NCI-H345 treated with DMSO at 0.1 percent for 48 hours (cell line): Measurements from ENCODE around the gene MTHFD2L.
"Not testable (repeated sequence)": the region's sequence is repeated elsewhere in the genome, so short reads cannot be mapped to it uniquely, and the experiment has no call there.

ENCODE experiments used
- DNase-seq: peaks from one replicate; lab custom pipeline; 2025; ENCODE audit not compliant: unreplicated experiment; lab: John Stamatoyannopoulos, UW

Gene MTHFD2L

DNA sequence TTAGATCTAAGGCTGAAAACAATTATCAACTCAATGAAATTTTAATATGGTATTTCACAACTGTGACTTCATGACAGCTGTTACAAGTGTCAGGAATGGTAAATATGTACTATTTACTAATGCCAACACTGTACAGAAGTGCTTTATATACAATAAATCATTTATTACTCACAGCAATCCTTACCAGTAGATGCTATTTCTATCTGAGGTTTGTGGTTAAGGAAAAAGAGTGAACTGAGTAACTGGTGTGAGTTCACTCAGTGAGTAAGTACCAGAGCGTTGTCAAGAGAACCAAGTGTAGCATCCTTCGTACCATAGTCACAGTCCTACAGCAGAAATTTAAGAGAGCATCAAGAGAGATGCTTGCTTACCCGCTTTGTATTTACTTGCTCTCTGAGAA is 23.3 kb downstream of the MTHFD2L start:
- no peak for DNase-seq

DNA sequence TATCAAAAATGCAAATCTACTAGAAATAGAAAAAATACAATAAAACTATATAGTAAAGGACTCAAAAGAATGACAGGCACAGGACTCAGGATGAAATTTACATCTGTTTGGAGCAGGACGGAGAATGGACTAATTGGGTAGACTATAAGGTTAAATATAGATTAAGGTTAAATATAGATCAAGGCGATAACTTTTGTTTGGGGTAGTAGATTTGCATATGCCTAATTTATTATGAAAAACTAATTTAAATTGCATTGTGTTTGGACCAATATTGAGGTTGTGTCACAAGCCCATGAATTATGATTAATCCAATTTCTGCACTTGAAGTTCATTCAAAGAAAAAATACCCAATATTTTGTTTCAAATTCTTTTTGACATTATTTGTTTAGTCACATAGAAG is 31.0 kb downstream of the MTHFD2L start:
- no peak for DNase-seq

GRCh38 chr4:74189331-74190043 is 31.6 kb downstream of the MTHFD2L start:
- no peak for DNase-seq

GRCh38 chr4:74190332-74190731 is 32.4 kb downstream of the MTHFD2L start:
- no peak for DNase-seq

DNA sequence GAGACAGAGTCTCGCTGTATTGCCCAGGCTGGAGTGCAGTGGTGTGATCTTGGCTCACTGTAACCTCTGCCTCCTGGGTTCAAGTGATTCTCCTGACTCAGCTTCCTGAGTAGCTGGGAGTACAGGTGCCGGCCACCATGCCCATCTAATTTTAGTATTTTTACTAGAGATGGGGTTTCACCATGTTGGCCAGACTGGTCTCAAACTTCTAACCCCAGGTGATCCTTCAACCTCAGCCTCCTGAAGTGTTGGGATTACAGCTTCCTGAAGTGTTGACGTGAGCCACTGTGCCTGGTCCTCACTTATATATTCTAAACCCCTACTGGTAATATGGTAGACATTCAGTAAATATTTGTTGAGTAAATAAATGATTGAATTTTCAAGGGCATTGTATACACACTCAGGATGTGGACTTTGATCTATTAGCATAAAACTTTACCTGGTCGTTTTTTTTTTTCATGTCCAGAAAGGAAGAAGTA is 33.0 kb downstream of the MTHFD2L start:
- no peak for DNase-seq

- no peak for DNase-seq
Observed at GRCh38 chr4:74197080-74197479, 39.2 kb downstream of the MTHFD2L start.

GRCh38 chr4:74202062-74202586 is 44.2 kb downstream of the MTHFD2L start:
- DNase-seq = no peak

DNA sequence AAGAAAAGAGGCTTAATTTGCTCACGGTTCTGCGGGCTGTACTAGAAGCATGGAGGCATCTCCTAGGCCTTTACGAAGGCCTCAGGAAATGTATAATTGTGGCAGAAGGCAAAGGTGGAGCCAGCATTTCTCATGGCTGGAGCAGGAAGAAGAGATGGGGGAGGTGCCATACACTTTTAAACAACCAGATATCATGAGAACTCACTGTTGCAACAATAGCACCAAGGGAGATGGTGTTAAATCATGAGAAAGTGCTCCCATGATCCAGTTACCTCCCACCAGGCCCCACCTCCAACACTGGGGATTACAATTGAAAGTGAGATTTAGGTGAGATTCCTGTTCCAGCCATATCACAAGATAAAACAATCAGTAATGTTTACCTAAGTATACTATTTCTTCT is 45.5 kb downstream of the MTHFD2L start:
- no peak for DNase-seq

- no peak for DNase-seq
Observed at GRCh38 chr4:74205046-74205445, 47.1 kb downstream of the MTHFD2L start.

- no peak for DNase-seq
Observed at GRCh38 chr4:74205559-74205958, 47.6 kb downstream of the MTHFD2L start.

- no peak for DNase-seq
Observed at GRCh38 chr4:74206088-74206825, 48.3 kb downstream of the MTHFD2L start.

DNA sequence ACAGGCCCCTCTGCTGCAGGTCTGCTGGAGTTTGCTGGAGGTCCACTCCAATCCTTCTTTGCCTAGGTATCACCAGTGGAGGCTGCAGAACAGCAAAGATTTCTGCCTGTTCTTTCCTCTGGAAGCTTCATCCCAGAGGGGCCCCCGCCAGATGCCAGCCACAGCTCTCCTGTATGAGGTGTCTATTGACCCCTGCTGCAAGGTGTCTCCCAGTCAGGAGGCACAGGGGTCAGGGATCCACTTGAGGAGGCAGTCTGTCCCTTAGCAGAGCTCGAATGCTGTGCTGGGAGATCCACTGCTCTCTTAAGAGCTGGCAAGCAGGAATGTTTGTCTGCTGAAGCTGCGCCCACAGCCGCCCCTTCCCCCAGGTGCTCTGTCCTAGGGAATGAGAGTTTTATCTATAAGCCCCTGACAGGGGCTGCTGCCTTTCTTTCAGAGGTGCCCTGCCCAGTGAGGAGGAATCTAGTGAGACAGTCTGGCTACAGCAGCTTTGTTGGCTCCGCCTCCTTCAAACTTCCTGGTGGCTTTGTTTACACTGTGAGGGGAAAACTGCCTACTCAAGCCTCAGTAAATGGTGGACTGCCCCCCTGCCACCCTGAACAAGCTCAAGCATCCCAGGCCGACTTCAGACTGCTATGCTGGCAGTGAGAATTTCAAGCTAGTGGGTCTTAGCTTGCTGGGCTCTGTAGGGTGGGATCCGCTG is 56.7 kb downstream of the MTHFD2L start:
- not testable (repeated sequence) for DNase-seq

- DNase-seq = not testable (repeated sequence)
Observed at GRCh38 chr4:74215236-74215635, 57.3 kb downstream of the MTHFD2L start.

DNA sequence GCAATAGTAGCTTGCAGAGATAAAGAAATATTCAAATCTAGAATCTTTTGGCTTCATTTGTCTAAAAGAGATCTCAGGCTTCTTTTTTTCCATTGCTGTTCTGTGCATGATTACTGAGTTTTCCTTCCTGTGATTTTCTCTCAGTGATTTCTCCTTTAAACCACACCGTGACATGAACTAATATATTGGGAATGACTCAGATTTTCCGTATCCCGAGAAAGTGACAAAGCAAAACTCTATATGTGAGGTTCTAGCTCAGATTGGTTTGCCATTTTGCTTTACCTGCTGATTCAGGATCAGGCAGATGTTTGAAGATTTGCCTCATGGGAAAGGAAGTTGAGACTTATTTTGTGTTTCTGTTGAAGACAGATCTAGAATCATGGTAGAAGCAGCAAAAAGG is 59.4 kb downstream of the MTHFD2L start:
- DNase-seq = no peak

GRCh38 chr4:74218201-74218600 is 60.3 kb downstream of the MTHFD2L start:
- DNase-seq = no peak

GRCh38 chr4:74219240-74219639 is 61.3 kb downstream of the MTHFD2L start:
- DNase-seq = no peak

DNA sequence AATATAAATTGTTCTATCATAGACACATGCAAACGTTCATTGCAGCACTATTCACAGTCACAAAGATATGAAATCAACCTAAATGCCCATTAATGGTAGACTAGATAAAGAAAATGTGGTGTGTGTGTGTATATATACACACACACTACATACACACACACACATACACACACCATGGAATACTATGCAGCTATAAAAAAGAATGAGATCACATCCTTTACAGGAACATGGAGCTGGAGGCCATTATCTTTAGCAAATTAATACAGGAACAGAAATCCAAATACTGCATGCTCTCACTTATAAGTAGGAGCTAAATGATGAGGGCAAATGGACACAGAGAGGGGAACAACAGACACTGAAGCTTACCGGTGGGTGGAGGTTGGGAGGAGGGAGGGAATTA is 65.2 kb downstream of the MTHFD2L start:
- no peak for DNase-seq

GRCh38 chr4:74223801-74224200 is 65.9 kb downstream of the MTHFD2L start:
- DNase-seq = no peak

DNA sequence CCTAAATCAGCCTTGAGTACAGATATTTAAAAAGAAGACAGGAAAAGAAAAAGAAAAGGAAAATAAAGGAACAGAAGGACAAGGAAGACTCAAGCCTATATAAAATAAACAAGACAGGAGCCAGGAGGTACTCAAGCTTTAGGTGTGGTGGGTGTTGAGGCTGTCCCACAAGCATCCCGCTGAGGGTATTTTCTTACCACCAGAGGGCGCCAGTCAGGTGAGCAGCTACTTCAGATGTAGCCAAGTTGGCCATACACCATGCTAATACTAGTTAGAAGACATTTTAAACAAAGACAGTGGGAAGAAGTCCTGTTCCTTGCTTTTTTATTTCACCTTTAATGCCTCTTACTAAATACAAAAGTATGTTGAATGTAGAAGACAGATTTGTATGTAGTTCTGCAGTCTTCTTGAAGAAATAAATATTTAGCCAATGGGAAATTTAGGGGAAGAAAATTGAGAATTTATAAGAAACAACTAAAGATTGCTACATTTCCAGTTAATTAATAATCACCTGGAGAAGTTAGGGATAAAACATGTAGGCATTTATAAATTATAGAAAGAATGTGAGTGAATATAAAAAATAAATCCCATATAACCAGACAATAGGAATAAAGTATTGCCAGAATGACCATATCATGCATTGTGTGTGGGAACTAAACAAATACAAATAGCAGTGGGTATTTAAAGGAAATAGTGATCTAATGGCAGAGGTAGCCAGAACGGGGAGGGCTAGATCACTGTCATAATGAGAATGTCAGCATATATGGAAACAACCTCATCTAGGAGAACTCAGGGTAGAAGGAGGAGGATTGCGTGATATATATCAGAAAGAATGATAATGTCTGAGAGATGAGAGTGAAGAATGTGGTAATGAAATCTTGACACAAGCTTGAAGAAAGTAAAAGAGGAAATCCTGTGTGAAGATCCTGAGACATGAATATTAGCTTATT is 71.0 kb downstream of the MTHFD2L start:
- no peak for DNase-seq

DNA sequence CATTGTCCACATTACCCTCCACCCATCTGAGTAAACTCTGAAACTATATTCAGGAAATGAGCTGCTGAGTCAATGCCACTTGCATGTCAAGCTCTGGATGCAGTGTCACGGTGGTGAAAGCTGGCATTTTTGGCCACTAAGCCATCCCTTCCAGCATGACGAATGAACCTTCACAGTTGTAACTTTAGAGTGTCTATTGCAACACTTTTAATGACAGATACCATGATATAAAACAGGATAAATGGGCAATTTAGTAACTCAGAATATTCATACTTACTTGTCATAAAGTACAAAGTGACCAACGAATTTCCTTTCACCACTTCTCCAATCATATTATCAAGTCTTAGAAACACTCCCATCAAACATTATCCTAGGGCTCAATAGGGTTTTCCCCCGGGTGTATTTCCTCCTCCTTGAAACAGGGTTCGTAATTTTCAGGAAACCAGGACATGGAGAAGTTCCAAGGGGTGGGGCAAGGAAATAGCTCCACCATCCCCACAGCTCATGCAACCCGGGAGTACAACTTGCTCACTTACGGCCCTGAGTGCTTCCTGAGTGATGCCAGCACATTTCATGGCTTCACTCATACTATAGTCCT is 73.1 kb downstream of the MTHFD2L start:
- no peak for DNase-seq
